Islet of Langerhans (tissue), 1 donor: ENCODE measurements around the gene SETD1A.

Experiments used
- FAIRE-seq: peaks from one replicate; lab custom pipeline; 2011; peaks lifted over from hg19 to GRCh38; lab: Jason Lieb, UNC

SETD1A gene

DNA sequence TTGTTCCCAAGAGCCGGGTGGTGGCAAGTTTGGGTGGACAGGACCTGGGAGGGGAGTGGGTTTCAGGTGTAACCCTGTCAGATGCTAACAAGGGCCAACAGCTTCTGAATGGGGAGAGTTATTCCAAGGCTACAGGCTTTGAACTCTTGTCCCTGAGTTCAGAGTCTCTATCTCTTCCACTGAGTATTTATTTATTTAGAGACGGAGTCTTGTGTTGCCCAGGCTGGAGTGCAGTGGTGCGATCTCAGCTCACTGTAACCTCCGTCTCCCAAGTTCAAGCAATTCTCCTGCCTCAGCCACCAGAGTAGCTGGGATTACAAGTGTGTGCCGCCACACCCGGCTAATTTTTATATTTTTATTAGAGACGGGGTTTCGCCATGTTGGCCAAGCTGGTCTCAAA, 2.6 kb upstream of the SETD1A start:
- FAIRE-seq = no peak

DNA sequence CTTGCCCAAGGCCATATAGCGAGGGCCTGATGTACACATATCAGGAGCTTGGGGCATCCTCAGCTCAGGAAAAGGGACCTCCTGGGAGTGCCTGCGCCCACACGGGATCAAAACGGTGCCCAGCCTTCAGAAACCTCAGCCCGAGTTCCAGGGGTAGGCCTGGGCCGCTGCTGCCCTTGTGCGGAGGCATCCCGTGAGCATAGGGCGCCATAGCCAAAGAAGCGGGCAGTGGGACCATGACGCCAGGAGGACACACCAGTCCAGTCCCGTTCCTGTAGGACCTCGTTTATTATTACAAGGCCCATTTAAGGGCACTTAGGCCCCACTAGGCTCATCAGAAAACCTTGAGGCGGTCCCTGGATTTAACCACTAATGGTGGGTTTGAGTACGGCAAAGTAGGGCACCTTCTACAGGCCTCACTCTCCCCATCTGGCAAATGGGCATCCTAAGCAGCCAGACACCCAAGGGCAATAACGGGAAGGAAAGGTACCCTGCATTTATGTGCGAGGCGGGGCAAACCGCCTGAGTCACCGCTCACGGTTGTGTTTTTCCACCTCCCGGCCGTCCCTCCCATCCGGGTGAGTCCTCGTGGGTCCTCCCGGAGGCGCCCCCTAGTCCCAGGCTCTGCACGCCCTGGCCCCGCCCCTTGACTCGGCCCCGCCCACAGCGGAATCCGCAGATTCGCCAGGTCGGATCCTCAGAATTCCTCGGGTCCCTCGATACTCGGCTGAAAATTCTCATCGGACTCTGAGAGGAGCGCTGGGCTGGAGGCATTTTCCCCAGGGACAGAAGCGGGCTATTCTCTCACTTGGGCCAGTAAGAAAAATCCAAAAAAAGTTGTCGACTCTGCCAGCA, 726 bp upstream of the SETD1A start:
- FAIRE-seq = no peak

GRCh38 chr16:30958175-30959079, 873 bp downstream of the SETD1A start:
- FAIRE-seq = no peak

DNA sequence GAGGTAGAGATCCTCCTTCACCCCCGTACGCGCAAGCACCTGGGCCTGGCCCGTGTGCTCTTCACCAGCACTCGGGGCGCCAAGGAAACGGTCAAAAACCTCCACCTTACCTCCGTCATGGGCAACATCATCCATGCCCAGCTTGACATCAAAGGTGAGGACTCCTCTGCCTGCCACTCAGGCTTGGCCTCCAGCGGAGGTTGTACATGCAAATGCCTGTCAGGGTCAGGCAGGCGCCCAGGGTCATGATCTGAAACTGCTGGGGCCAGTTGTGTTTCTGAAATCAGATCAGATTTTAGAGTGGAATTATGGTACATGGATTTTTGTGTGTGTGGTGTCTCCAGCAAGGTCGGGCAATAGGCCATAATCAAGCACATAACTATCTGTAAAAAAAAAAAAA, 3.8 kb downstream of the SETD1A start:
- FAIRE-seq = no peak

- no peak for FAIRE-seq
Observed at GRCh38 chr16:30963925-30964511, 6.5 kb downstream of the SETD1A start.

GRCh38 chr16:30964574-30965226, 7.1 kb downstream of the SETD1A start:
- no peak for FAIRE-seq

- FAIRE-seq = no peak
Observed at GRCh38 chr16:30965436-30965835, 7.9 kb downstream of the SETD1A start.

- no peak for FAIRE-seq
Observed at GRCh38 chr16:30966033-30966619, 8.6 kb downstream of the SETD1A start.

DNA sequence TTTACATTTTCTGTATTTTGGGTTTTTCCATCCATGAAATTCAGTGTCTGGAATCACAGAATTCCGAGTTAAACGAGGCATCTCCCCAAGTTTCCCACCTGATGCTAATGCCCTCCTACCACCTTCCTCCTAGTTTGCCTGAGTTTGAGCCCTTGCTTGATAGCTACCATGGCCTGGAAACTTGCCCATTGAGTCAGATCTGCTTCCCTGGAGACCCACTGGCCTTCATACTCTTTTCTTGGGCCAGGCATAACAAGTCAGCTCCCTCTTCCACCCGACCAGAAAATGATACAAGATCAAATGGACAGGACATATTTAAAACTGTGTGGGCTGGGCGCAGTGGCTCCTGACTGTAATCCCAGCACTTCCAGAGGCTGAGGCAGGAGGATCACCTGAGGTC, 10.2 kb downstream of the SETD1A start:
- no peak for FAIRE-seq

GRCh38 chr16:30969246-30969842, 11.8 kb downstream of the SETD1A start:
- no peak for FAIRE-seq

- no peak for FAIRE-seq
Observed at GRCh38 chr16:30971298-30971697, 13.7 kb downstream of the SETD1A start.

- no peak for FAIRE-seq
Observed at GRCh38 chr16:30972872-30973271, 15.3 kb downstream of the SETD1A start.

GRCh38 chr16:30974348-30974747, 16.8 kb downstream of the SETD1A start:
- FAIRE-seq = no peak

DNA sequence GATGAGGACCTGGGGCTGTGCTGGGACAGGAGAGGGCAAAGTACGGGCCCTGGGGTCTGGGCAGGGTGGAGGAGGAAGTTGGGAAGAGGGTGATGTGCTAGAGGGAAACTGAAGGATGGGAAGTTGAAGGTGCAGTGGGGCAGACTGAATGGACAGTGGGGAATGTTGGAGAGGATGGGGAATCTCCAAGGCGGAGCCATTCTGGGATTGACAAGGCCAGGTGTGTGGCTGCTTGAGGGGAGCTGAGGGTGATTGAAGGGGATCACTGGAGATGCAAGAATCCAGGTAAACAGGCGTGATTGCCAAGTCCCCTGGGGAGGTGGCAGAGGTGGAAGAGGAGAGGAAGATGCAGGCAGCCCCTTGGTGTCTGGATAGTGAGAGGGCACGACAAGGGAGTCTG, 18.9 kb downstream of the SETD1A start:
- FAIRE-seq = no peak

- no peak for FAIRE-seq
Observed at GRCh38 chr16:30977502-30977901, 19.9 kb downstream of the SETD1A start.

- no peak for FAIRE-seq
Observed at GRCh38 chr16:30979170-30980022, 21.8 kb downstream of the SETD1A start.

GRCh38 chr16:30980023-30980371, 22.4 kb downstream of the SETD1A start:
- no peak for FAIRE-seq

DNA sequence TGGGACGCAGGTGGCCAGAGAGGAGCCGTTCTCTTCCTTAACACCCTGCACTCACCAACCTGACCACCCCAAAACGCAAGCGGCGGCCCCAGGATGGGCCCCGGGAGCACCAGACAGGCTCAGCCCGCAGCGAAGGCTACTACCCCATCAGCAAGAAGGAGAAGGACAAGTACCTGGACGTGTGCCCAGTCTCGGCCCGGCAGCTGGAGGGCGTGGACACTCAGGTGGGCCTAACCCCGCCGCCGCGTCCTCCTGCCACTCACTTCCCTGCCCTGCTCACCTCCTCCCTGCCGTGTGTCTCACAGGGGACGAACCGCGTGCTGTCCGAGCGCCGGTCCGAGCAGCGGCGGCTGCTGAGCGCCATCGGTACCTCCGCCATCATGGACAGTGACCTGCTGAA, 22.9 kb downstream of the SETD1A start:
- no peak for FAIRE-seq

DNA sequence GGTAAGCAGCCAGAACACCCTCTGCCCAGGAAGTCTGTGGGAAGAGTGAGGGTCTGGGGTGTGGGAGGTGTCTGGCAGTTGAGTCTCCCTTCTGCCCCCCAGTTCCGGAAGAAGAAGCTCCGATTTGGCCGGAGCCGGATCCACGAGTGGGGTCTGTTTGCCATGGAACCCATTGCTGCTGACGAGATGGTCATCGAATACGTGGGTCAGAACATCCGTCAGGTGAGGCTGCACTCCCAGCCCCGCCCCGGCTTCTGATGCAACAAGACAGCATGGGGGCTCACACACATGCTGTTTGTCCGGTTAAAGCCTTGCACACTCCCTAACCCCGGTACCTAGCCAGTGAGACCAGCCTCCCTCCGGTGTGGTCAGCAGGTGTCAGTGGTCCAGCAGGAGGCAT, 23.4 kb downstream of the SETD1A start:
- FAIRE-seq = no peak

DNA sequence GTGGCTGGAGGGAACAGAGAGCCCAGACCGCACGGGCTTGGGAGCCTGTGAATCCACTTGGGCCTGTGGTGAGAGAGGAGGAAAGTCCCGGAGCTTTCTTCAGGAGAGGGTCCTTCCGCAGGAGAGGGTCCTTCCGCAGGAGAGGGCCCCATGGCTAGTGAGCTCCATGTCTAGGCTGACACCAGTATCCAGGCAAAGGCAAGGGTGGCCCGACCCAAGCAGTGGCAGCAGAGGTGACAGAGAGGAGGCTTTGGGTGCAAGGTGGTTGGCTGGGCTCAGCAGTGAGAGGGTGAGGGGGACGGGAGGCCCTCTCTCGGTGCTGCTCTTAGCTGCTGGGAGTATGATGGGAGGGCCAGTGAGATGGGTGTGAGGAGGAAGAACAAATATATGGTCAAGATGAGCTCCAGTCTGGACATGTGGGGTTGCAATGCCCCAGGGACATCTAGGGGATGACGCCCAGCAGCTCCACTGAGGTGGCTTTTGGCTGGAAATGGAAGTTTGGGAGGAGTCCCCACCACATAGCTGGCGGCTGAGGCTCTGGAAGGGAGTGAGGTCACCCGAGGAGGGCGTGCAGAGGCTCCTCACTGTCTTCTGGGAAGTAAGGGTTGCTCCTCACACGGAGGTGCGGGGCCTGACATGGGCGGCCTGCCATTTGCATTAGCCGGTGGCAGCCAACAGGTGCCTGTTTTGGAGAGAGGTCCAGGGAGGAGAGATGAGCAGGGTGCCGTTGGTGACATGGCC, 25.2 kb downstream of the SETD1A start:
- no peak for FAIRE-seq
